Large intestine (tissue), 3 donors: ENCODE measurements around the gene CSRP2. TPM values are rescaled to one million over a fixed set of nuclear protein-coding genes. Genes with fewer than 3 reads are reported as not detected.
A peak's percentile ranks its signal among the peaks of the same experiment; 100 is the strongest.

ENCODE experiments used
- DNase-seq, 2 donors: peaks; one replicate each; pipeline versions ENCODE4 v3.0.0 to v3.0.0-alpha.2; 2013
- H3K27ac ChIP-seq: one replicate; pipeline ENCODE4 v1.5.1; 2013; ENCODE audit warnings: low read length
- H3K27me3 ChIP-seq: 2 replicates; pipeline ENCODE4 v1.6.1; 2013; ENCODE audit warnings: low read length; ENCODE audit not compliant: control insufficient read depth, insufficient read depth
- H3K36me3 ChIP-seq: 2 replicates; pipeline ENCODE4 v1.6.1; 2013; ENCODE audit warnings: low read length; ENCODE audit not compliant: control insufficient read depth, insufficient read depth
- H3K4me1 ChIP-seq: one replicate; pipeline ENCODE4 v1.6.1; 2013; ENCODE audit warnings: low read length; ENCODE audit not compliant: control insufficient read depth, insufficient read depth
- H3K4me3 ChIP-seq: one replicate; pipeline ENCODE4 v1.5.1; 2013; ENCODE audit warnings: low read length
- H3K9me3 ChIP-seq: one replicate; pipeline ENCODE4 v1.6.1; 2013; ENCODE audit warnings: mild to moderate bottlenecking, low read depth, low read length, moderate library complexity; ENCODE audit not compliant: control insufficient read depth
- WGBS: methylation state at CpG from one replicate; pipeline ENCODE4 v1.1.5; 2013; ENCODE audit warnings: low lambda C conversion rate; ENCODE audit not compliant: insufficient coverage; 5-methylcytosine and 5-hydroxymethylcytosine counted together
- polyA plus RNA-seq: library from polyadenylated mRNA; unstranded; fragments of 120-200 nt; gene quantifications from one replicate; pipeline ENCODE4 v1.2.1, GENCODE V29; 2013

Gene CSRP2
- polyA plus RNA-seq, 1 donor: 29.4 TPM

DNA sequence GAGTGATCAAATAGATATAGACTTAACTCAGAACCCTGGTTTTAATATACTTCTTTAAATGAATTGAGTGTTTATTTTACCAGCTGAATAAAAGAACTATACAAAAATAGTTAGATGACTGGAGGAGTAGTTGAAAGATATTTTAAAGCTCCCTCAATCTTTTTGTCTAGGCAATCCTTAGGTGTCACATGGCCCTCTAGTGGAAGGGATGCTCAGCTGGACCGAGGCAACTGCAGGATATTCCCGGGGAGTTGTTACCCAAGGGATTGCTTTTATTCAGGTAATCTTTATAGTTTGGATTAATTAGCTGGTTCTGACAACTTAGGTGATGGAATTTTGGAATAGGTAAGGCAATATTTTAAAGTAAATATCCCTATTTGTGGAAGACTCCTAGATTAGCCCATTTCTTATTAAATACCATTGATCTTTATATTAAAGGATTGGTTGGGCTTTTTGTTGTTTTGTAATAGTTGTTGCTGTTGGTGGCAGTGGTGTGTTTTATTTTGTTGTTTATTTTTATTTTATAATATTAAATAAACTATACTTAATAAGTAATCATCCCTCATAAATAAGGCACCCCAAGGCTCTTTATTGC, 57.8 kb downstream of the CSRP2 start:
- no peaks in the 10 kb centered on the region for H3K27me3 ChIP-seq
- WGBS: 60% methylated on average over 1 of the region's 2 CpGs
- H3K9me3 ChIP-seq: no peaks in the 10 kb centered on the region
- no peak overlapping the region for H3K27ac ChIP-seq
- peak in 1 of 2 donors; percentile 24 for DNase-seq
- H3K4me3 ChIP-seq: no peak overlapping the region
- no peaks in the 10 kb centered on the region for H3K4me1 ChIP-seq
- H3K36me3 ChIP-seq: peaks cover 8% of the 10 kb centered on the region

DNA sequence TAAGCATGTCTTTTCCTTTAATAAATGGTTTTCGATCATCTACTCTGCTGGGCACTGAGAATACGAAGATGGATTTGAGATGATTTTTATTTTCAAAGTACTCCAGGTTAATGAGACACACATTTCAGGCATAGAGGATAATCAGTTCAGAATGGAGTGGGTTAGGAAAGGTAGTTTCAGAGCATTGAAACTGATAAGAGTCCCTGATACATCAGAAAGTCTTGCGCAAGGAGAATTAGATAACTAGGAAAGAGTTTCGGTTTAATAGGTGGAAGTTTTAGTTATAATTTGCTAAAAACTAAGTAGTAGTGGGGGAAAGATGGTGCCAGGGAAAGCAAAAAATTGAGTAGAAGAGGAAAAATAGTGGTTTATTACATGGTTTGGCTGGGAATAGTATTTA, 64.8 kb downstream of the CSRP2 start:
- Histone ChIP-seq H3K36me3 (peaks cover 2% of the 10 kb centered on the region), H3K9me3 (no peaks in the 10 kb centered on the region), H3K27ac (peak overlapping the region; percentile 19), H3K4me1 (peaks cover 13% of the 10 kb centered on the region), H3K27me3 (no peaks in the 10 kb centered on the region), H3K4me3 (no peak overlapping the region)
- WGBS: 53% methylated on average over 2 of the region's 4 CpGs
- DNase-seq: peak; percentile 13 to 57

DNA sequence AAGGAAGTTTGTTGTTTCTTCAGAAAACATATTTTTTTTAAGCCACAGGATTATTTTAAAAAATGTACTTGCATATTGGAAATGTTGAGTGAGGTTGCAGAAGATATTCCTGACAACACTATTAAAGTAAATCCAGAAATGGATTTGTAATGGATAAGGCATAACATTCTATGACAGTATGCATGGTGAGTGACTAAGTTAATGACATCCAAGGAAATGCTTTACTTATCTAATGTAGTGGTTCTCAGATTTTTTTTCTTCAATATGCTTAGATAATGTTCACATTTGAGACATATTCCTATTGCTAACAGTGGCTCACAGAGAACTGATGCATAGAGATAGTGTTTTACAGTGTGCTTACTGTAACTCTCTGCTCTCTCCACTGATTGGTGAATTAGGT, 65.6 kb downstream of the CSRP2 start:
- H3K9me3 ChIP-seq: no peaks in the 10 kb centered on the region
- H3K4me1 ChIP-seq: peaks cover 13% of the 10 kb centered on the region
- H3K27me3 ChIP-seq: no peaks in the 10 kb centered on the region
- no peak overlapping the region for H3K27ac ChIP-seq
- DNase-seq: no peak
- H3K4me3 ChIP-seq: no peak overlapping the region
- peaks cover 5% of the 10 kb centered on the region for H3K36me3 ChIP-seq

DNA sequence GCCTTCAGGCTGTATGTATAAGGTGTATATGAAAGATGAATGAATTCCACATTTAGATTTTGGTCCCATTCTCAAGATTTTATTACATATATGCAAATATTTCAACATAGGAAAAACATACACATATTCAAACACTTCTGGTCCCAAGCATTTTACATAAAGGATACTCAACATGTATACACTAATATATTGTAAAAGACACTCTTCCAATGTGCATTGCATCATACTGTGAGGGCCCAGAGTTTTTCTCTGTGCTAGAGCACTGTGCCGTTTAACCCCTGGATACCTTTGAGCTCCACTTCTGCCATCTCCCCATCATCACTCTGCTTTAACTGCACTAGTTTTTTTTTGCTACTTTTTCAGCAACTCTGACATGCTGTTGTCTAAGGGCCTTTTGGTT, 66.8 kb downstream of the CSRP2 start:
- Histone ChIP-seq H3K36me3 (peaks cover 12% of the 10 kb centered on the region), H3K4me1 (peaks cover 13% of the 10 kb centered on the region), H3K9me3 (no peaks in the 10 kb centered on the region), H3K4me3 (no peak overlapping the region), H3K27me3 (no peaks in the 10 kb centered on the region), H3K27ac (no peak overlapping the region)
- peak in 1 of 2 donors; percentile 8 for DNase-seq
- WGBS: 43% methylated on average over 1 of the region's 1 CpG

DNA sequence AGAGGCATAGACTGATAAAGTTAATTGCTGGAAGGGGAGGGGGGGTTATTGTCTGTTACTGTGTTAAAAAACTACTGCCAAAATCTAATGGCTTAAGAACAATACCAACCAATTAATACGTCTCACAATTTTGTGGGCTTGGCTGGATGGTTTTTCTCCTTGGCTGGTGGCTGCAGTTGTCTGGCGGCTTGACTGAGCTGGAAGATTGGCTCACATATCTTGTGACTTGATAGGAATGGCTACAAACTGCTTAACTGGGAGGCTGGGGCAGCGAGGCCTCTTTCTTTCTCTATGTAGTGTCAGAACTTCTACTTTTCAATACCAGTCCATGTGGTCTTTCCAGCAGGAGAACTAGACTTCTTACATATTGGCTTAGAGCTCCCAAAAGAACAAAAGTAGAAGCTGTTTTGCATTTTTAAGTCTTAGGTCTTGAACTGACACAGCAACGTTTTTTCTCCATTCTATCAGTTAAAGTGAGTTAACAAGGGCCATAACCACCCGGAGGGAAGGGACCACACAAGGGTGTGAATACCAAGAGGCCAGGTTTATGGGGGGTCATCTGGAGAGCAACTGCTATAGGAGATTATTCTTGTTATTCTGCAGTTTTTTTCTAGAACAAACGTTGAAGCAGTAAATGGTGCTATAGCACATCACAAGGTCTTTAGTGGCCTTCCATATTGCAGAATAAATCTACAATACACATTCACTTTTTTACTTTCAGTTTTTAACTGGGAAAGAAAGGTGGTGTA, 68.0 kb downstream of the CSRP2 start:
- H3K27me3 ChIP-seq: no peaks in the 10 kb centered on the region
- H3K36me3 ChIP-seq: peaks cover 22% of the 10 kb centered on the region
- H3K4me3 ChIP-seq: no peak overlapping the region
- H3K27ac ChIP-seq: peak overlapping the region; percentile 79
- peaks cover 13% of the 10 kb centered on the region for H3K4me1 ChIP-seq
- no CpG with 5 or more reads among the region's 6 CpGs for WGBS
- H3K9me3 ChIP-seq: no peaks in the 10 kb centered on the region
- peak; percentile 90 to 97 for DNase-seq

Other genes starting within 250 kb of the CSRP2 start
- gene ZDHHC17, start 114.9 kb downstream of the CSRP2 start, polyA plus RNA-seq: 44.5 TPM
- 3.7 TPM for gene E2F7, start 186.6 kb upstream of the CSRP2 start, polyA plus RNA-seq